IMR-90 (cell line): ENCODE results near the gene MOCS1. TPM values are rescaled to one million over a fixed set of nuclear protein-coding genes. Genes with fewer than 3 reads are reported as not detected.
A peak's percentile ranks its signal among the peaks of the same experiment; 100 is the strongest.

Source experiments
- ATAC-seq: fragments of 200-7000 bp; cut with Tn5 transposase; 2 replicates; pipeline ENCODE4 v1.9.1; 2020; ENCODE audit warnings: low read depth, mild to moderate bottlenecking, moderate library complexity
- BruUV-seq: library from RNA; stranded (reverse); fragments of 400-500 nt; replicated peaks from 2 replicates; lab custom pipeline; 2021; lab: Mats Ljungman, UMichigan
- CTCF ChIA-PET: fragments of 300-600 bp; formaldehyde crosslinking; extraction: SDS; loops from one replicate; lab custom pipeline; 2021; ENCODE audit warnings: antibody characterized with exemption; lab: Yijun Ruan, JAX
- POLR2A ChIA-PET: fragments of 300-600 bp; sonication (Branson Sonifier 250); formaldehyde crosslinking; loops from one replicate; lab custom pipeline; 2022; ENCODE audit warnings: antibody characterized with exemption; ENCODE audit not compliant: unreplicated experiment; lab: Charles Lee
- DNase-seq: peaks from one replicate; pipeline ENCODE4 v3.0.0; 2013
- H2AFZ ChIP-seq: replicated peaks from 2 replicates; pipeline ENCODE3; 2013; ENCODE audit warnings: low read length, mild to moderate bottlenecking; ENCODE audit not compliant: poor library complexity
- H2AK5ac ChIP-seq: 2 replicates; pipeline ENCODE4 v1.6.1; 2013; ENCODE audit warnings: low read depth, low read length, inconsistent platforms
- H2AK9ac ChIP-seq: replicated peaks from 2 replicates; pipeline ENCODE3; 2013; ENCODE audit warnings: mild to moderate bottlenecking, low read depth, low read length, moderate library complexity; ENCODE audit not compliant: poor library complexity
- H2BK120ac ChIP-seq: 2 replicates; pipeline ENCODE4 v1.6.1; 2013; ENCODE audit warnings: low read depth, low read length, inconsistent platforms
- H2BK15ac ChIP-seq: 3 replicates; pipeline ENCODE4 v1.6.1; 2013; ENCODE audit warnings: low read depth, low read length, inconsistent platforms
- H2BK20ac ChIP-seq: 2 replicates; pipeline ENCODE4 v1.6.1; 2013; ENCODE audit warnings: low read depth, mild to moderate bottlenecking, inconsistent platforms, low read length, moderate library complexity
- H2BK5ac ChIP-seq: 2 replicates; pipeline ENCODE4 v1.6.1; 2013; ENCODE audit warnings: mild to moderate bottlenecking, low read depth, low read length, inconsistent platforms; ENCODE audit not compliant: poor library complexity, severe bottlenecking
- H3K14ac ChIP-seq: replicated peaks from 2 replicates; pipeline ENCODE4 v1.6.1; 2013; ENCODE audit warnings: low read depth, low read length, inconsistent platforms
- H3K18ac ChIP-seq: 2 replicates; pipeline ENCODE4 v1.6.1; 2013; ENCODE audit warnings: low read depth, low read length, control low read depth
- H3K23ac ChIP-seq: 2 replicates; pipeline ENCODE4 v1.6.1; 2013; ENCODE audit warnings: low read depth, low read length, inconsistent platforms
- H3K27ac ChIP-seq: 2 replicates; pipeline ENCODE4 v1.5.1; 2013; ENCODE audit warnings: mild to moderate bottlenecking, control low read depth, low read length; ENCODE audit not compliant: insufficient read depth
- H3K27me3 ChIP-seq: 2 replicates; pipeline ENCODE4 v1.6.1; 2013; ENCODE audit warnings: low read length; ENCODE audit not compliant: control insufficient read depth, insufficient read depth
- H3K36me3 ChIP-seq: 2 replicates; pipeline ENCODE4 v1.6.1; 2013; ENCODE audit warnings: low read length, mixed read lengths; ENCODE audit not compliant: control insufficient read depth, insufficient read depth
- H3K4ac ChIP-seq: 2 replicates; pipeline ENCODE4 v1.6.1; 2013; ENCODE audit warnings: low read depth, low read length, inconsistent platforms
- H3K4me1 ChIP-seq: 2 replicates; pipeline ENCODE4 v1.6.1; 2013; ENCODE audit warnings: low read length, mixed read lengths; ENCODE audit not compliant: control insufficient read depth, insufficient read depth
- H3K4me2 ChIP-seq: 2 replicates; pipeline ENCODE4 v1.6.1; 2013; ENCODE audit warnings: low read depth, mild to moderate bottlenecking, control low read depth, low read length, moderate library complexity
- H3K4me3 ChIP-seq: 2 replicates; pipeline ENCODE4 v1.5.1; 2013; ENCODE audit warnings: low read depth, mild to moderate bottlenecking, control low read depth, low read length, moderate library complexity; ENCODE audit not compliant: insufficient read depth
- H3K56ac ChIP-seq: 2 replicates; pipeline ENCODE4 v1.6.1; 2013; ENCODE audit warnings: low read length, inconsistent platforms; ENCODE audit not compliant: insufficient read depth; ENCODE audit errors: extremely low read depth
- H3K79me1 ChIP-seq, 2 experiments: 2 replicates each; pipeline ENCODE4 v1.6.1; 2013; ENCODE audit warnings: low read length in 2 of 2, inconsistent platforms in 1 of 2, low read depth in 1 of 2
- H3K9ac ChIP-seq: 2 replicates; pipeline ENCODE4 v1.6.1; 2013; ENCODE audit warnings: low read depth, low read length, control low read depth
- H3K9me1 ChIP-seq: 2 replicates; pipeline ENCODE4 v1.6.1; 2013; ENCODE audit warnings: low read length, inconsistent platforms; ENCODE audit not compliant: insufficient read depth
- H3K9me3 ChIP-seq: 2 replicates; pipeline ENCODE4 v1.6.1; 2013; ENCODE audit warnings: low read length; ENCODE audit not compliant: control insufficient read depth, insufficient read depth
- H4K20me1 ChIP-seq: 2 replicates; pipeline ENCODE4 v1.6.1; 2013; ENCODE audit warnings: low read length, inconsistent platforms; ENCODE audit not compliant: insufficient read depth
- H4K5ac ChIP-seq: 2 replicates; pipeline ENCODE4 v1.6.1; 2013; ENCODE audit warnings: mild to moderate bottlenecking, low read depth, low read length, control low read depth
- H4K8ac ChIP-seq, 2 experiments: 2 replicates each; pipeline ENCODE4 v1.6.1; 2013; ENCODE audit warnings: low read depth in 2 of 2, low read length in 2 of 2, control low read depth in 1 of 2, inconsistent platforms in 1 of 2
- H4K91ac ChIP-seq: 2 replicates; pipeline ENCODE4 v1.6.1; 2013; ENCODE audit warnings: low read depth, low read length, inconsistent platforms; ENCODE audit not compliant: insufficient read depth
- CEBPB ChIP-seq: IDR thresholded peaks from 2 replicates; pipeline ENCODE4 v1.6.1; 2012; ENCODE audit warnings: low read depth, low read length, improper control_type of control experiment
- CHD1 ChIP-seq: IDR thresholded peaks from 2 replicates; pipeline ENCODE4 v1.6.1; 2012; ENCODE audit warnings: low read depth, low read length, improper control_type of control experiment
- WGBS, 2 experiments: methylation state at CpG; one replicate each; pipeline versions ENCODE4 v1.1.5 to v1.1.7; 2013; ENCODE audit warnings: missing lambda C conversion rate in 2 of 2; ENCODE audit not compliant: insufficient read length in 1 of 2; ENCODE audit errors: extremely low coverage in 2 of 2; 5-methylcytosine and 5-hydroxymethylcytosine counted together
- dilution Hi-C: fragments of 300-500 bp; cut with HindIII; formaldehyde crosslinking; loops from one replicate; pipeline ENCODE4 v1.14.3; 2018; ENCODE audit warnings: low sequenced_read_pairs; ENCODE audit not compliant: unreplicated experiment
- in situ Hi-C: fragments of 300-500 bp; cut with MboI; formaldehyde crosslinking; loops from 3 replicates; pipeline ENCODE4 v1.14.3; 2019; ENCODE audit warnings: low sequenced_read_pairs, inconsistent platforms, mixed read lengths
- intact Hi-C: fragments of 100-400 bp; cut with micrococcal nuclease; formaldehyde crosslinking; loops from 2 replicates; pipeline ENCODE4 v1.10.0; 2022
- polyA plus RNA-seq, 3 experiments: library from polyadenylated mRNA; depleted of rRNA; stranded (reverse); fragments of >200 nt; gene quantifications; 2 replicates each; pipeline ENCODE4 v1.2.3, GENCODE V29; 2012; ENCODE audit warnings: low replicate concordance in 1 of 3
- total RNA-seq: library from RNA; depleted of rRNA; stranded (reverse); fragments of >200 nt; gene quantifications from 2 replicates; pipeline ENCODE4 v1.2.3, GENCODE V29; 2012

MOCS1 gene
- total and polyA plus RNA-seq, 2 of the 4 experiments (the other 2 are of a cell fraction), result 5.5 to 9.5 TPM

- BruUV-seq, result no TSS peak
- no peak overlapping the region for H4K8ac ChIP-seq
- H3K56ac ChIP-seq, result no peak overlapping the region
- no peak overlapping the region for H2BK5ac ChIP-seq
- dilution Hi-C loops, result no loop called here
- intact Hi-C loops, result no loop called here
- H3K4me3 ChIP-seq, result no peak overlapping the region
- H3K27me3 ChIP-seq, result peaks cover 6% of the 10 kb centered on the region
- no peak overlapping the region for H3K23ac ChIP-seq
- H3K36me3 ChIP-seq, result no peaks in the 10 kb centered on the region
- peaks cover 18 to 21% of the 10 kb centered on the region in 2 experiments; a peak in 3 of 4 replicates for H3K79me1 ChIP-seq
- H2BK120ac ChIP-seq, result no peak overlapping the region
- no peak overlapping the region for H2BK15ac ChIP-seq
- ChIA-PET POLR2A (no interaction called here), CTCF (no interaction called here)
- no peak overlapping the region for H3K4me2 ChIP-seq
- no peak overlapping the region for H3K14ac ChIP-seq
- H2AFZ ChIP-seq, result no peak overlapping the region
- H2AK5ac ChIP-seq, result no peak overlapping the region
- no peak overlapping the region for H3K18ac ChIP-seq
- no peak overlapping the region for H3K4ac ChIP-seq
- no peak overlapping the region for H3K9ac ChIP-seq
- TF ChIP-seq CHD1 (no peak), CEBPB (0 out of 2 replicates have a peak, but pooled peaks have one; percentile 21)
- no peak for ATAC-seq
- no peak overlapping the region for H4K91ac ChIP-seq
- no peak overlapping the region for H2BK20ac ChIP-seq
- no peak overlapping the region for H2AK9ac ChIP-seq
- WGBS, 2 experiments, result 80% methylated on average over 1 of the region's 1 CpG; no CpG with 5 or more reads in 1 of the 2 experiments
- no peaks in the 10 kb centered on the region for H3K9me3 ChIP-seq
- no peaks in the 10 kb centered on the region for H4K20me1 ChIP-seq
- H3K27ac ChIP-seq, result no peak overlapping the region
- DNase-seq, result no peak
- peaks cover 17% of the 10 kb centered on the region for H3K4me1 ChIP-seq
- peaks cover 6% of the 10 kb centered on the region for H3K9me1 ChIP-seq
- in situ Hi-C loops, result no loop called here
- no peak overlapping the region for H4K5ac ChIP-seq
These were observed 2.6 kb upstream of the MOCS1 start for GRCh38 chr6:39936857-39937256.
